ENCODE measurements around the gene RPGR.

GRCh38 chrX:38363046-38363445 is 35.7 kb upstream of the RPGR start:
- TF ChIP-seq EZH2 (IDR thresholded peaks at IDR 0.05; ENCODE audit: insufficient read depth, poor library complexity, severe bottlenecking) (no peak), EZH2phosphoT487 (IDR thresholded peaks at IDR 0.05; ENCODE audit: insufficient read depth, low read depth) (no peak)

Measured in GM23248 (cell line).